GM21423 (cell line): Measurements from ENCODE around the gene ABCA4.

Experiments
- ATAC-seq: cut with Tn5 transposase; IDR thresholded peaks from one replicate; pipeline ENCODE4 v1.9.1; 2021; ENCODE audit warnings: mild to moderate bottlenecking, moderate library complexity; ENCODE audit not compliant: unreplicated experiment

ABCA4 gene

DNA sequence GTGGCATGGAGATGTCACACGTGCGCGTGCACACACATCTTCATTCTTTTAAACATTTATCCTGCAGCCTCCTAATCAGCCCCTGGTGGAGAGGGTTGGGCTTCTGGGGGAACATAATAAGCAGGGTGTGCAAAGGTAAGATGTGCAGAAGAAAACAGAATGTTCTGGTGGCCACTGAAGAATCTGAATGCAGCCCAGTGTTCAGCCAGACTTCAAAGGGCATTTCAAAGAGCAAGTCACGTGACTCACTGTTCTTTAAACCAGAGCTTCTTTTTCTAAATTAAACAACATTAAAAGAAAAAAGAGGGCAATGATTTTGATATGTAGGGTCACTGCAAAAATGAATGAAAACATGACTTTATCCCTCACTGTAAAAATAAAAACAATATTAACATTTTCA, 89.8 kb downstream of the ABCA4 start:
- no peak for ATAC-seq

DNA sequence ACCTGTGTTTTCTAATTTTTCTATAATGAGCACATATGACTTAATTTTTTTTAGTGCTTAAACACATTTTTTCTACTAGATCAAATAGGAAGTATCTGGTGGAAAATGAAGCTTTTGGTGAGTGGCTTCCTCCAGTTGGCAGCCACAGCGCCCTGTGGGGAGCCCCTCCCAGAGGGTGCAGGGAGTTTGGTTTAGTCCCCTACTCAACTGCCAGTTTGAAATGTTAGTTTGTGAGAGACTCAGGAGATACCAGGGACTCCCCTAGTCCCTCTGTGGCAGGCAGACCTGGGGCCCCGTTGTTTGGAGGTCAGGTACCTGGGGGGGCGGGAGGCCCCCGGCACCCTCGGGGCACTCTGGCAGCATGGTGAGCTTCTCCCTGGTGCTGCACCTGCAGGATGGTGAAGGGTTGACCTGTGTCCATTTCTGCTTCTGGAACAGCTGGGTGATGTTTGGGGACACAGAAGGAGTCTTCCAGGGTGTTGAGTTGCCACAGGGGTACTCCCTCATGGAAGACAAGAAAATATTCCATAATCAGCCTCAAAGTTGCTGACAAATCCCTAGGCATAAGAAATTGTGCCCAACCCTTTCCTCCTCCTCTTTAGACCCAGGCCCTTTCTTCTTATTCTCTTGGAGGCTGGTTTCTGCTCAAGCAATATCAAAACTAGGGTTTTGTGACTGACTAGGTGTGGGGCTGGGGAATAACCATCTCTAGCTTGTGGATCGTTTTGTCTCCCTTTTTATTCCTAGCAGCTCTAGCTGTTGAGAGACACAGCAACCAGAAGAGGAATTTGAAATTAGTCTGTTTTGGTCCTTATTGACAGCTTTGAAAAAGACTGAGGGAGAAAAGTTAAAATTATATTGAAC, 91.6 kb downstream of the ABCA4 start:
- no peak for ATAC-seq

DNA sequence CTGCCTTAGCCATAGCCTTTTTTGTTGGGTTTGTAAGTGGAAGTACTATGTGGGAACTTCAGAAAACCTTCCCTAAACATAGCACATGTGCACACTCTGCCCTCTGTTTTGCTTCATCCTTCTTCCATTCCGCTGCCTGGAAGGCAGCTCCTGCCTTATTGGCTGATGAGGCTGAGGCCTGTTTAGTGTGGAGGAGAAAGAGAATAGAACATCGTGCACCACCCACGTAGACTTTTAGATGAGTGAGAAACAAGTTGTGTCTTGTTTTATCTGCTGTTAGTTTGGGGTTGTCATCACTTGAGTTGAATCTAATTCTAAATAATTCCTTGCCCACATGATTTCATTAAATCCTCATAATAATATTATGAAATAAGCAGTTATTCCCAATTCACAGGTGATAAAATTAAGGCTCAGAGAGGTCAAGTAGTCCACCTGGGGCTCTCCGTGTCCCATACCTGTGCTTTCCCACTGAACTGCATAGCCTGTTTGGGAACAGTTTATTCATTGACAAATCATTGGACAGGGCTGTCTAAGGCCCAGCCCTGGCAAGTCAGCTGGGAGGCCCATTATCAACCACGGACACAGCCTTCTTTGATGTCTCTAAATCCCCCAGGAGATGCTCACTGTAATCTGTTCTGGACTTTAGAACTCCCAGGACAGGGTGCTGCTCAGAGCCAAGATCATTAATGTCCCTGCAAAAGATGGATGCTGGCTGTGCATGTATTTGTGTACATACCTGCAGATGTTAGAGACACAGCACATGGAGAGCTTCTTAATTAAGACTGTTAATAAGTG, 93.0 kb downstream of the ABCA4 start:
- no peak for ATAC-seq

DNA sequence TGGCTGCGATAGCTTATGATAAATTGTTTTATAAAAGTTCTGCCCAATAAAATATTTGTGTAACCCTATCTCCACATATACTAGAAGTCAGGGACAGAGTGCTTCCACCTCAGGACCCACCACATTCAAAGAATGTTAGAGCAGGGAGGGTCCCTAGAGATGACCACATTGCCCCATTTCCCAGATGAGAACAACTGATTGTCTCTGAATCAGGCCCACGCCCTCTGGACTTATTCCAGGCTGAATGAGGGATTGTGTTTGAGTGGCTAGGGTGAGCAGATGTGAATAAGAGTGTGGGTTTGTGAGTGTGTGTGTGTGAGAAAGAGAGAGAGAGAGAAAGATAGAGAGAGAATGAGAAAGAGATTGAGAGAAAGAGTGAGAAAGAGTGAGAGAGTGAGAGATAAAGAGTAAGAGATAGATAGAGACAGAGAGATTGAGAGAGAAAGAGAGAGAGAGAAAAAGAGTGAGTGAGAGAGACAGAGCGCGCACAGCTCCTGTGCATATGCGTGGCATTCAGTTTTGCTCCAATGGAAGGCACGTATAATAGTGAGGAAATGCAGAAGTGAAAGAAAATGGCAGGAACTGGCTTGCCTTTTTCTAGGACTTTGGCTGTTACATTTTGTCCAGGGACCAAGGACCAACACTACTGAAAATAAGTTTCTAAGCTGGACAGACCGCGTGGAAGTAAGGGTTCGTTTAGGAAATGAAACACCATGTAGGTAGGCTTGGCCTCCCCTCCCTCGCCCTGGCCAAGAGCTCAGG, 94.1 kb downstream of the ABCA4 start:
- no peak for ATAC-seq

DNA sequence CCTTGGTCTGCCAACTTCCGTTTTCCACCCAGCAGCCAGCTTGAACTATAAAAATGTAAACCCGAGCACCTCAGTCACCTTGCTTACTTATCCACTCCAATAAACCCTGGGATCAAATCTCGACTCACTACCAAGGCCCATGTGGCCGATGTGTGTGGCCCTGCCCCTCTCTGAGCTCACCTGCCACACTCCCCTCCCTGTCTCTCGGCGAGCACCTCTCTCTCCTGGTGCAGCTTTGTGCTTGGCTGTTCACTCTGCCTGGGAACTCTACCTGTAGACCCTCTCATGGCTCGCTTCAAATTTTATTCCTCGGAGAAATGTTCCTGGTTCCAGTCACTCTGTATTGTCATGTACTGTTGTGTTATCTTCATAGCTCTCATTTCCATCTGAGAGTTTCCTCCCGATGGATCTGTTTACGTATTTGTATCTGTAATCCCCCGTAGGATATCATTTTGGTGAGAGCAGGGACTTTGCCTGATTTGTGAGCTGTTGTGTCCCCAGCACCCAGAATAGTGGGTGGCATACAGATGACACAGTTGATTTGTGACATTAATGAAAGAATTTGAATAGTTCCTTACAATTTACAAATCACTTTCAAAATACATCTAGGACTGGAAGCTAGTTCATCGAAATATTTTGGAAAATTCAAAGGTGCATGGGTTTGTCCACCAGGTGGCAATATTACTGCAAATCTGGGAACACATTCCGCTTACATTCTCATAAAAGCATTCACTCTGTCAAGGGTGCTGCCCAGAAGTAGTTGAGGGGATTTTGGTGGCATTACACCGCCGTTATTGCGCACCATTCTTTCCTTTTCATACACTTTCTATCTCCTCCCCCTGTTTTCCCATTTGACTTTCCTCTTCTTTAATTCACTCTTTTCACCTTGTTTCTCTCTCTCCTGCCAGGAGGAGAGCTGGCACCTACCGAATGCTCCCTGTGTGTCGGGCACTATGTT, 95.3 kb downstream of the ABCA4 start:
- no peak for ATAC-seq

DNA sequence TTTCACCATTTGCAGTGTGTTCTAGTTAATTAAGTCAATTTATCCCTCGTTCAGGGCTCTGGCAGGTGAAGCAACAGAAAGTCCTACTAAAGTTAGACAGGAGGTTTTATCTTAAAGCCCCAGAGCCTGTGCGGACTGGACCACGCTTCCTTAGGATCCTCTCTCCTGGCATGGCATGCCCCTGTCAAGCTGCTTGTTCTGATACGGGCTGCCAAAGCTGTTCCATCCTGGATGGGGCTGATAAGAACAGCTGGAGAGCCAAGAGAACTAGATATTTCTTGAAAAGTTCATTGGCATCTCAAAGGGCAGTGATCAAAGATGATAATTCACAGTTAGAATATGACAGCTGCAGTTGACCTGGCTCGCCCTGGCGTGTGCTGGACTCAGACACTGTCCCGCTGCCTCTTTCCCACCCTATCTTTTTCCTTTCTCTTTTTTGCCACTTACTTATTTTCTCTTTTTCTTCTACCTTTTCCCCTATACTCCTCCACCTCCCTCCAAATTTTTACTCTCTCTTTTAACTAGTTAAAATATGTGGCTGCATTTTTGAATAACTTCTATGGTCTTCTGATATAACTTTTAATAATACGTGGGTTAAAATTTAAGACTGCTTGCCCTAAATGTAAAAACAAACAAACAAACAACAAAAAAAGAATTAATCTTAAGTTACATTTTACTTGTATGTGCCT, 96.7 kb downstream of the ABCA4 start:
- no peak for ATAC-seq

DNA sequence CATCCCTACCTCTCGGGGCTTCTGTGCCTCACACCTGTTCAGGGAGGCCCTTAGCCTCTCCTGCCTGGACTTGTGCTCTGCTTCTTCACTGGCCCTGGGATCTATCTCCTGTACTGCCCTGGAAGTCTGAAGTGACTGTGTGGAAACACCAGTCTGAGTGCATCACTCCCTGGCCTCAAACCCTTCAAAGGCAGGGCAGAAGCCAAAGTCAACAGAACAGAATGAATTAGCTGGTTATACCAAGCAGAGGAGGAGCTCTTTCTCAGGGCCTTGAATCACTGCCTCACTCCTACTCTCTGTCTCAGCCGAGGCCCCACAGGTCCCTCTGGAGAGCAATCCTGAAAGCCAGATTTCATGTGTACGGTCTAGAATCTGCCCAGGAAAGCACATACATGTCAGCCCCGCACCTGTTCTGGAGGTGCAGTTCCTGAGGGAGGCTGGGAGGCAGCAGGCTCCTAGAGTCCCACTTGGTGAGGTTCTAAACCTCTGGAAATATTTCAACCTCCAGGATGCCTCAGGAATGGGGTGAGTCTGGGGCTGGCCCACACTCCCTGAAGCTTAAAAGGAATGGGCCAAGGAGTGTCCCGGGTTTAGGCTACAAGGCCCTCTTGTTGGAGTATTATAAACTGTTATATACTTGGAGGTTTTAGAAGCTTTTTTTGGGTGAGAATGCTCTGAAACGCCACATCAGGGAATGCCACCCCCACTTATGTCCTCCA, 98.3 kb downstream of the ABCA4 start:
- no peak for ATAC-seq

DNA sequence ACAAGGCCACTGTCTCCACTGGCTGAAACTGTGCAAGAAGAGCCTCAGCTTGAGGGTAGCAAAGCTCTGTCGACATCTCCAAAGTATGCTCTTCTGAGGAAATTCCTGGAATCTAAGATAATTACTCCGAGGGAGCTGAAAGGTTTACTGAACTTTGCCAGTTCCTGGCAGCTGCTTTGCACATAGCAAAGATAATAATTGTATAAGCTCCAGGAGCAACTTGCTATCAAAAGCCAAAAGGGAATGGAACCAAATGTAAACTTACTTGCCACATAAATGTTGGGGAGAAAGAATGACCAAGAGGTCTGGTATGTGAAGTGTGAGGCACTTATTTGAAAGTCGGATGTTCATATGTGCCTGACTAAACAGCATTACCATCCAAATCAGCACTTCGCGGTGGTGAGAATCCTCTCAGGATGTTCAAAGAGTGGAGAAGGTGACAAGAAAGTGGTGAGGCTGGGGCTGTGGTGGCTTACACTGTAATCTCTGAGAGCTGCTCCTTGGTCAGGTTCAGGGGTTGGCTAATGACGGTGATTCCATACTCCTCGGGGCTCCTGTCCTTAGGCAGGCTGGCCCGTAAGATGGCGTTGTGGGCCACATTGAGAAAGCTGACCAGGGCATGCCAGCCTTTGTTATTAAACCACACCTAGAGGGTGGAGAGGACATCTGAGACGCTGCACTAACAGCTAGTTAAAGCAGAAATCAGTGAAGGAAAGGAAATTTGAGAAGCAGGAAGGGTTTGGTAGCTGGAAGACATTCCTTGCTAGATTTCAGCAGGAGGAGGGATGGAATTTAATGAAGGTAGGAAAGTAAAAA, 100.0 kb downstream of the ABCA4 start:
- ATAC-seq = no peak

DNA sequence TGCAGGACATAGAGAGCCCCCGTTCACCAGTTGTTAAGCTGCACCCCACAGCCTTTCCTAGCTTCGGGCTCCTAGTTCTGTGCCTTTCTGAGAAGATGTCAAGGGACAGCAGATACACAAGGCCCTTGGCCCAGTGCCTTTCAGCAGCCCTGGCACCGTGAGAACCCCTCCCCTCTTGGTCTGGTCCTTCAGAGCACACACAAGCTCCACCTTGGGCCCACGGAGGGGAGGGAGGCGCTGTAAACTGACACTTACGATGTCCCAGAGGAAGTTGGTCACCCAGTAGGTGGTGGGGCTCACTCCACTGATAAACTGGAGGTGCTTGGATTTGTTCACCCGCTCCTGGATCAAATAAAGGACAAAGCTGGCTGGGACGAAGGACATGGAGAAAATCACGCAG, 101.6 kb downstream of the ABCA4 start:
- ATAC-seq = no peak

DNA sequence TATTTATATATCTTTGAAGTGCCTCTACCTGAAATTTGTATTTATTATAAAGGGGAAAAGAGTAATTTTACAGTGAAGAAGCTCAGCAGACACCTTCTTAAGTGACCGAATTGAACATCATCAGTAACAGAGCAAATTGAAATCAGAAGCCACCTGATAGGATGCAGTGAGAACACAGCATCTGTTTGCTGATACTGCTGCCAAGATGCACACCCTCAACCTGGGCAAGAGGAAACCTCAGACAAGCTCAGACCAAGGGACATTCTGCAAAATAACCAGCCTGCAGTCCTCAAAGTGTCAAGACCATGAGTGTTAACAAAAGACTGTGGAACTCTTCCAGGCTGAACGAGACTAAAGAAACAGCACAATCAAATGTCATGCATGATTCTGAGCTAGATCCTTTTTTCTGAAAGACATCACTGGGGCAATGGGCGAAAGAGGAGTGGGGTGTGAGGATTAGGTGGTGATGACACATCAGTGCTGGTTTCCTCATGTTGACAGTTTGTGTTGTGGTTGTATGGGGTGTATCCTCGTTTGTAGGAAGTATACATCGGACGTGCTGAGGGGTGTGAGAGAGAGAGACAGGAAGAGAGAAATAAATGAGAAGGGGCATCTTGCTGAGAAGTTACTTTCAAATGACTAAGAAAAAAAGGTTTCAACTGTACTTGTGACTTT, 103.7 kb downstream of the ABCA4 start:
- no peak for ATAC-seq

DNA sequence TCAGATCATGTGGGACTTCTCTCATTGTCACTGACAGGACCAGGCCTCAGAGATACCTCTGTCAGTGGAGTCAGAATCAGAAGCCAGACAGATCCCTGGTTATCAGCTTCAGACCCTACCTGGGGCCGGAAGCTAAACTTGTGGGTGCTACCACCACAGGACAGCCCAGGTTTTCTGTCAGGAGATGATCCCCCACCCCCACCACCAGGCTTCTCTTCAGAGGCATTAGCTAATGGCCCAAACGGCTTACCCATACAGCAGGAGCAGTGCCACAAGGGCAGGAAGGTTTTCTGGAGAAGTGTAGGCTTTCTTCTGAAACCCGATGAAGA, 105.5 kb downstream of the ABCA4 start:
- ATAC-seq = no peak

DNA sequence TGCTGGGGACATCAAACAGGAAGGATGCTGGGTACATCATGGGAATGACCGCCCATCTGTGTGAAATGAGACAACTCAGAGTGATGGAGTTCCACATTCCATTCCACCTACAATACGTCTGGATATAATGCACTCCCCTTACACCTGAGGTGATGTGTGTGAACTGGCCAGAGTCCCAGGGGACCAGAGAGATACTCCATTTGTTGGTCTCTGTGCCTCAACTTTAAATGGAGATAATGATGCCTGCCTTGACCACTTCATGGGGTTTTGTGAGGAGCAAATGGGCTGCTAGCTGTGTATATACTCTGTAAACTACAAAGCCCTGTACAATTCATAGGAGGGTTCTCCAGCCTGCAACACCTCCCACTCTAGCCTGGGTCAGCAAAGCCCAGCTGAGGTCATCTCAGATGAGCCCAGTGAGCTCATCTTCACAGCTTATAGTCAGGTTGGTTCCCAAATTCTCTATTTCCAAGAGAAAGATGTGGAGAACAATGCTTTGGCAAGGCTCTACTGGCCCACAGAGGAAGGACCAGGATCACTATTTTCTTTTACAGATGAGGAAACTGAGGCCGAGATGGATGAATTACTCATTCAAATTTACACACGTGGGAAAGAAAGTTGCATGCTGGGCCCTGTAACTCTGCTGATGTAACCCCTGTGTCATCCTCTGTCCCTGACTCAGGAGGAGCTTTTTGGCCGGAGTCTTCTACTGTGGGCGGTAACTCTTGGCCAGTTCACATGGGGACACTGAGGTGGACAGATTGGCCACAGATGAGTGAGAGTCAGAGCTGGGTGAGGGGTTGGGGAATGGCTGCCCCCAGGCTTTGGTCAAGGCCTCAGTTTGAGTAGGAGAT, 106.1 kb downstream of the ABCA4 start:
- ATAC-seq = no peak

DNA sequence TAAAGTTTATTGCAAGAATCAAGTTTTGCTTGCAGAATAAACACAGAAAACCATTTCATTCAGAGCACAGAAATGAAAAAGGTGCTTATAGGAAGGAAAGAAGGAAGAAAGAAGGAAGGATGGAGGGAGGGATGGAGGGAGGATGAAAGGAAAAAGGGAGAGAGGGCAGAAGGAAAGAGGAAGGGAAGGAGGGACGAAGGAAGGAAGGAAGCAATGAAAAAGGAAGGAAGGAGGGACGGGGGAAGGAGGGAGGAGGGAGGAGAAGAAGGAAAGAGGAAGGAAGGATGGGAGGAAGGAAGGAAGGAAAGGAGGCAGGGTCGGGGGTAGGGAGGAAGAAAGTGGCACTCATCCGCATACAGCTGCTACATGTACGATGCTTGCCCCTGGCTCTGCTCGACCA, 106.9 kb downstream of the ABCA4 start:
- no peak for ATAC-seq

DNA sequence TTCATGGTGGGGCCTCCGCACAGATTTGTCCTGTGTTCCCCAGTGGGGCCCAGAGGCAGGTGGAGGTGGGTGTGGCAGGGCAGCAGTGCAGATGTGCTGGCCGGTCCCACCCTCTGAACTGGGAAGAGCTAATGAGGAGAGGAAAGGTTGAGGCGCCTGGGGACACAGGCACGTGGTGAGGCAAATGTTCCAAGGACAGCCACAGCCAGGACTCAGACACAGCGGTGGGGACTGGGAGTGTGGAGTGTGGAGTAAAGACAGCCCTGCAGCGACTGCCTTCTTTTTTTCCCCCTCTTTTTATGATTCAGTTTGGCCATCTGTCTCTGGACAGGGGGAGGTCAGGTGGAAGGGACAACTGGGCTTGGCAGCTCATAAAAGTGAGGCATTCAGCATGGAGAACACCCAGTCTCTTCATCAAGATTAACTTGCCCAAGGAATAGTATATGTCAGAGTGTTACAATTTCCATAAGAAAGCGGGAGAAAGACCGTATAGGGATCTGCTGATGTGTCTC, 107.5 kb downstream of the ABCA4 start:
- no peak for ATAC-seq

DNA sequence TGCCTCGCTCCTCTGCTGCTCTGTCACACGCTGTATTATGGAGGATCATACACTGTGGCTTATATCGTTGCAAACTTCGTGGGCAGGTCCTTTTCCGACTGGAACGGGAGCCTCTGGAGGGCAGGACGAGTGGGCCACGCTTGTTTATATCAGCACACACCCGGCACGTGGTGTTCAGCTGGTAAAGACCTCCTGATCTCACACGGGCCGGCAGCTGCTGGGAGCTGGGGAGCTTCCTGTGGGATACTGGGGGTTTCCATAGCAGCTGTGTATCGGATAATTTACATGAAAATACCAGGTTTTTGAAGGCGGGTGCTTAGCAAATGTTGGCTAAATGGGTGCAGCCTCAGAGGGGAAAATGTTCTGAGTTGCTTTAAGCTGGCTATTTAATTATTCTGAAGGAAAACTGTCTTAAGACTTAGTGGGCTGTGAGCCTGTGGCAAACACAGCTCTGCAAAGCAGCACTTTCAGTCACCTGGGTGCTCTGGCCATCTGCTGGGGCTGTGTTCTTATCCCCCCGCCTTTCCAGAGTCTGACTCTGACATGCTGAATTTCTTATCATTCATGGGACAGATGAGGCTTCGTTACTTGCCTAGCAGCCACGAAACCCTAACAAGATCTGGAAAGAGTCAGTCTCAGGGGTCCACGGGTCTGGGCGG, 108.1 kb downstream of the ABCA4 start:
- ATAC-seq = no peak
